DMS153 (cell line): ENCODE data around the gene ADAM12.

Source experiments
- DNase-seq: peaks from one replicate; lab custom pipeline; 2025; lab: John Stamatoyannopoulos, UW

ADAM12 gene

GRCh38 chr10:126143117-126143516 lies 245.2 kb downstream of the ADAM12 start:
- DNase-seq: no peak

- no peak for DNase-seq
Measured at GRCh38 chr10:126140746-126141273, 247.5 kb downstream of the ADAM12 start.

- no peak for DNase-seq
Measured at GRCh38 chr10:126137562-126138221, 250.6 kb downstream of the ADAM12 start.

DNA sequence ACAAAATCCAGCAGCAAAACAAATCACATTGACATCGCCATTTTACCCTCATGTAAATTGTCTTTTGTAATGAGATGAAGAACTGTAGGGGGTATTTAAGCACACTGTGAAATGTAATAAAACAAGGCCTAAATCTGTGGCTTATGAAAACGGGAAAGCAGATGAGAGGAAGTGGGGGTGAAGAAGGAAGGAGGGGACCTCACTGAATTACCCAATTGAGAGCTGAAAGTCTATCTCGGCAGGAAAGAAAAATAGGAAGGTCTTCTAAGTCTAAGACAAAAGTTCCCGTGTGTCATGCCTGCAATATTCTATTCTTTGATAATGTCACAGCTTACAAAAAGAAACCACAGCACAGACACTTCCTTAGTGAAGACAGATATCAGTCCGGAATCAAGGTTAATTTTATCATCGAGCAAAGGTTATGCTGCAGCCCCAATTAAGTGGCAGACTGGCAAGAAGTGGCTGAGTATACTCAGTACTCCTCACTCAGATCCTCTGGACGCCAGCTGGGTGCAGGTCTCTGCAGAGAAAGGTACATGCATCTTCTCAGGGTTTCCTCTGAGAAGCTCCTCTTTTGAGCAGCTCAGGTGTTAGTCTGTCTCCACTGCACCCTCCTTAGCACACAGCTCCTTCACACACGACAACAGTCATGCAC lies 252.2 kb downstream of the ADAM12 start:
- DNase-seq: no peak

- no peak for DNase-seq
Measured at GRCh38 chr10:126135177-126135576, 253.1 kb downstream of the ADAM12 start.

DNA sequence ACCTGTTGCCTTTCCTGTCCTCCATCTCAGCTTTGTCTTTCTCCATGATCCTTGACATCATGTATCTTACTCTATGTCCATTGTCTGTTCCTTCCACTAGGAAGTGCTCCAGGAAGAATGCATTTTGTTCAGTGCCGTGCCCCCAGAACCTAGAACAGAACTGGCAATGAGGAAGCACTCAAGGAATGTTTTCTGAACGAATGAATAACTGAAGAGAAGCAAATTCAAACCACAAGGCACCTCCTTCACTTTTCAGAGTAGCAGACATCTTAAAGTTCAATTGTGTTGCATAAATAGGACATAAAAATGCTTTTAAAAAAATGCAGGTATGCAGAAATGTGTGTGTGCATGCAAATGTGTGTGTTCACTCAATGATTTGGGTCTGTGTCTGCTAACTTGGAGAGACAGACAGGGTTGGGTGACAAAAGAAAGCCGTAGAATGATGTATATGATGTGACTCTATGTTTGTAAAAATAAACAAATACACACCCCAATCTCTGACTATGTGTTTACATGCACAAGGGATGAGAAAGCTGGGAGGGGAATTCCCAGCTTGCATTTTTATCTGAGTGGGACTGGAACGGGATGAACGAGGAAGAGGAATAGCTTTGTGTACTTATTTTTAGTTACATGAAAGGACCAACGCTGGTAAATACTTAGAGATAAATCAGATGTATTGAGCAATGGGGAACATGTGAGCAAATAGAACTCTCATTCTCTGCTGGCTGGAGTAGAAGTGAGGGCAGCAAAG lies 254.2 kb downstream of the ADAM12 start:
- DNase-seq: no peak

- no peak for DNase-seq
Measured at GRCh38 chr10:126133082-126133620, 255.1 kb downstream of the ADAM12 start.

GRCh38 chr10:126131341-126131740 lies 256.9 kb downstream of the ADAM12 start:
- no peak for DNase-seq

GRCh38 chr10:126130271-126130710 lies 258.0 kb downstream of the ADAM12 start:
- no peak for DNase-seq

GRCh38 chr10:126129026-126129425 lies 259.3 kb downstream of the ADAM12 start:
- DNase-seq: no peak

GRCh38 chr10:126128581-126128980 lies 259.7 kb downstream of the ADAM12 start:
- DNase-seq: no peak

DNA sequence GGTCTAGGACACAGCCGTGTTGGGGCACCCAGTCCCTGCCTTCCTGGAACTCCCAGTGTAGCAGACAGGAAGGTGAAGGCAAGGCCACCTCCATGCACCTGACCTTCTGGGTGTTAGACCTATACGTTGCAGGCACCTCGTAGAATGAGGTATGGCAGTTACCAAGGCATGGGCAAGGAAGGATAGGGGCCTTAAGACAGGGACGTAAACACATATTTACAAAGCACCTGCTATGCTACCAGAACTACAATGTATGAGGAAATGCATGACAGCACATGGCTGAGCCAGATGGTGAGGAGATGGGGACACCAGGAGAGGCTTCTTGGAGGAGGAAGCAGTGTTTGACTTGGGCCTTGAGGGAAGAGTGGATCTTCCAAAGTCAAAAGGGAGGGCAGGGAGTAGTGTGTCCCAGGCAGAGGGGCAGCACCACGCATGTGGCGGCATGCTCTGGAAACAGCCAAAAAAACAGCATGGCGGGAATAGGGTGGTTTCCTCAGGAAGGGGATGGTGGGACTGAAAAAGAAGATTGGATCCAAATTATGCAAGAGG lies 260.7 kb downstream of the ADAM12 start:
- no peak for DNase-seq

GRCh38 chr10:126126866-126127265 lies 261.4 kb downstream of the ADAM12 start:
- DNase-seq: no peak

DNA sequence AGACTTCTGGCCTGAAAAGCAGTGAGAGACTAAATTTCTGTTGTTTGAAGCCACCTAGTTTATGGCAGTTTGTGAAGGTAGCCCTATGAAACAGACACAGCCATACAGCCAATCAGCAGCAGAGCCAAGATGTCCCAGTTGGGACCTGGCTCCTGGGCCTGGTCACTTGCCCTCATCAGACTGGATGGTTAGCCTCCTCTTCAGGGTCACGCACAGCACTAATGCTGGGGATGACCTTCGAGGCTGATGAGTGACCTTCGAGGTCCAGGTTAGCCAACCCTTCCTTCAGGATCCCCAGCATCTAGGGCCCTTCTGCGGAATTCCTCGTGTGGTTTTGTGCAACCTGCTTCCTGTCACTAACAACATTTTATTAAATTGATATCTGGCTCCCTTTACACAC lies 262.3 kb downstream of the ADAM12 start:
- no peak for DNase-seq

DNA sequence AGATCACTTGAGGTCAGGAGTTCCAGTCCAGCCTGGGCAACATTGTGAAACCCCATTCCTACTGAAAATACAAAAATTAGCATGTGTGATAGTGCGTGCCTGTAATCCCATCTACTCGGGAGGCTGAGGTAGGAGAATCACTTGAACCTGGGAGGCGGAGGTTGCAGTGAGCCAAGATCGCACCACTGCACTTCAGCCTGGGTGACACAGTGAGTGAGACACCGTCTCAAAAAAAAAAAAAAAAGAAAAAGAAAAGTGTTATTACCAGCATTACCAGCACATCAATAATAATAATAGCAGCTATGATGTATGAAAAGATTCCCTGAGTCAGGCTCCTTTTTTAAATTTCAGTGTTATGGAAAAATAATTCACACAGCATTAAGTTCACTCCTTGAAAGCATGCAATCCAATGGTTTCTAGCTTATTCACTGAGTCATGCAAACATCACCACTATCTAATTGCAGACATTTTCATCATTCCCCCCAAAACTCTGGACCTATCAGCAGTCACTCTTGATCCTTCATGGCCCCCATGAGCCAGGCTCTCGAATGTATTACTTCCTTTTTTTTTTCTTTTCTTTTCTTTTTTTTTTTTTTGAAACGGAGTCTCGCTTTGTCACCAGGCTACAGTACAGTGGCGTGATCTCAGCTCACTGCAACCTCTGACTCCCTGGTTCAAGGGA lies 263.5 kb downstream of the ADAM12 start:
- no peak for DNase-seq

DNA sequence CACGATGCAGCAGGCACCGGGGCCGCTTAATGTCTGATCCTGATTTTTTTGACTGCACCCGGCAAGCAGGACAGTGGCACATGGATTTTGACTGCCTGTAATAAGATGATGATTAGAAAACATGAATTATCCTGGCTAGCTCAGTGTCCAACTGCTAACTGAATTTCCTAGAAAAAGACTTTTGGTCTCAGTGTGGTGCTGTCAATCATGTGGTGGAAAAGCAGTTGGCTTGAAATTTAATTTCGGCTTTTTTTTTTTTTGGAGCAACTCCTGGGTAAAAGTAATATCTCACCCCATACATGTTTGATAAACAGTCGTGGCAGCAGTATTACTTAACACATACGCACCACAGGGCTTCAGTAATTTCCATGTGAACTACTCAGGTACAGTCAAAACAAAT lies 264.2 kb downstream of the ADAM12 start:
- no peak for DNase-seq

- no peak for DNase-seq
Measured at GRCh38 chr10:126123466-126123865, 264.8 kb downstream of the ADAM12 start.

- DNase-seq: no peak
Measured at GRCh38 chr10:126122881-126123280, 265.4 kb downstream of the ADAM12 start.

GRCh38 chr10:126119599-126119998 lies 268.7 kb downstream of the ADAM12 start:
- no peak for DNase-seq

GRCh38 chr10:126118476-126118875 lies 269.8 kb downstream of the ADAM12 start:
- no peak for DNase-seq

DNA sequence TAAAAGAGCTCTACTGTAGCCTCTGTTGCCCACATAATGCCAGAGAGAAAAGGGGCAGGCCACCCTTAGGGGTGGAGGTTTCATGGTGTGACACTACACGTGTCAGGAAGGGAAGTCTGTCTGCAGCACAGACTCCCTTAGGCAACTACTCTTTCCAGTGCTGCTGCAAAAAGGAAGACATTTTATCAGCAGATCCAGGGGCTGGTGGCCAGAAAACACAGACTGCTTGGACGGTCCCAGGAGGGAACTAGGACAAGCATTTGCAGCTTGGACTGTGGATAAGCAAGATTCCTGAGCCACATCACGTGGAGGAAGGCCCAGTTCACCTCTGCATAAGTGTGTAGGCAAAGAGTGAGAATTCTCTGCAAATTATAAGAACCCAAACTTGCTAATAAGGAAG lies 271.1 kb downstream of the ADAM12 start:
- DNase-seq: no peak

- DNase-seq: no peak
Measured at GRCh38 chr10:126115886-126116285, 272.4 kb downstream of the ADAM12 start.
